Endothelial cell (in vitro differentiated cells): ENCODE results near the gene FAM107B. TPM values are rescaled to one million over a fixed set of nuclear protein-coding genes. Genes with fewer than 3 reads are reported as not detected.

ENCODE experiments used
- DNase-seq: peaks from one replicate; pipeline ENCODE4 v3.0.0; 2021; ENCODE audit warnings: low spot score
- H3K27ac Mint-ChIP-seq: one replicate; pipeline ENCODE4 v1.8.0; 2021; ENCODE audit warnings: mixed read lengths, inconsistent platforms; ENCODE audit not compliant: unreplicated experiment
- H3K27me3 Mint-ChIP-seq: one replicate; pipeline ENCODE4 v1.8.0; 2021; ENCODE audit warnings: mild to moderate bottlenecking, moderate library complexity, mixed read lengths, inconsistent platforms; ENCODE audit not compliant: unreplicated experiment
- H3K36me3 Mint-ChIP-seq: one replicate; pipeline ENCODE4 v1.8.0; 2021; ENCODE audit warnings: mild to moderate bottlenecking, low read depth, mixed read lengths, inconsistent platforms; ENCODE audit not compliant: unreplicated experiment
- H3K4me1 Mint-ChIP-seq: one replicate; pipeline ENCODE4 v1.8.0; 2021; ENCODE audit warnings: mild to moderate bottlenecking, mixed read lengths, inconsistent platforms; ENCODE audit not compliant: unreplicated experiment
- H3K4me3 Mint-ChIP-seq: one replicate; pipeline ENCODE4 v1.8.0; 2021; ENCODE audit warnings: mild to moderate bottlenecking, mixed read lengths, inconsistent platforms; ENCODE audit not compliant: unreplicated experiment
- H3K9me3 Mint-ChIP-seq: one replicate; pipeline ENCODE4 v1.8.0; 2021; ENCODE audit warnings: mixed read lengths, inconsistent platforms; ENCODE audit not compliant: unreplicated experiment
- total RNA-seq: library from RNA; stranded (reverse); fragmentation: NEBNext Ultra II Directional; extraction: Animal tissue kit (Norgen Biotek cat#: 25700); gene quantifications from one replicate; pipeline ENCODE4 v1.2.1, GENCODE V29; 2021; ENCODE audit not compliant: unreplicated experiment
- TF ChIP-seq, protein P1 (sequence below): fragments of 200-600 bp; sonication (generic); IDR thresholded peaks from one replicate; pipeline ENCODE4 v1.5.0; 2021; ENCODE audit warnings: antibody characterized with exemption; ENCODE audit not compliant: unreplicated experiment

The FAM107B gene
- total RNA-seq, 1 donor from 2014 or later: 462 TPM

DNA sequence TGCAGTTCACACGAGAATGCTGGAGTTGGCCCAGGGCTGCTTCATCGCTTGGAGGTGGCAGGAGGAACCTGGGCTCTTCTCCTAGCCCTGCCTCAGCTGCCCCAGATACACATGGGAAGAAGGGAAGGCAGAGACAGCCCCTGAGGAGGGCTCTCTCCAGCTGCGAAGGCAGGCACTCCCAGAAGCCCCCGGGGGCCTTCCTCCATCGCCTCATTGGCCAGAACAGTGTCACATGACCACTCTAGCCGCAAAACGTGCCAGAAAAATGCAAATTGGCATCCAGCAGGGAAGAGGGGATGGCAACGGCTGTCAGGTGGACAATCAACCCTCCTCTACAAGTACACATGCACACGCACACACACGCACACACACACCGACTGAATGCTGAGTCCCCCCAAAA lies 226.2 kb downstream of the FAM107B start:
- peaks cover 83% of the 10 kb centered on the region for H3K4me1 Mint-ChIP-seq
- H3K9me3 Mint-ChIP-seq: no peaks in the 10 kb centered on the region
- H3K27me3 Mint-ChIP-seq: peaks cover 8% of the 10 kb centered on the region
- no peak for DNase-seq
- H3K36me3 Mint-ChIP-seq: peaks cover 42% of the 10 kb centered on the region
- TF ChIP-seq, protein P1, sequence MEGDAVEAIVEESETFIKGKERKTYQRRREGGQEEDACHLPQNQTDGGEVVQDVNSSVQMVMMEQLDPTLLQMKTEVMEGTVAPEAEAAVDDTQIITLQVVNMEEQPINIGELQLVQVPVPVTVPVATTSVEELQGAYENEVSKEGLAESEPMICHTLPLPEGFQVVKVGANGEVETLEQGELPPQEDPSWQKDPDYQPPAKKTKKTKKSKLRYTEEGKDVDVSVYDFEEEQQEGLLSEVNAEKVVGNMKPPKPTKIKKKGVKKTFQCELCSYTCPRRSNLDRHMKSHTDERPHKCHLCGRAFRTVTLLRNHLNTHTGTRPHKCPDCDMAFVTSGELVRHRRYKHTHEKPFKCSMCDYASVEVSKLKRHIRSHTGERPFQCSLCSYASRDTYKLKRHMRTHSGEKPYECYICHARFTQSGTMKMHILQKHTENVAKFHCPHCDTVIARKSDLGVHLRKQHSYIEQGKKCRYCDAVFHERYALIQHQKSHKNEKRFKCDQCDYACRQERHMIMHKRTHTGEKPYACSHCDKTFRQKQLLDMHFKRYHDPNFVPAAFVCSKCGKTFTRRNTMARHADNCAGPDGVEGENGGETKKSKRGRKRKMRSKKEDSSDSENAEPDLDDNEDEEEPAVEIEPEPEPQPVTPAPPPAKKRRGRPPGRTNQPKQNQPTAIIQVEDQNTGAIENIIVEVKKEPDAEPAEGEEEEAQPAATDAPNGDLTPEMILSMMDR: no peak
- H3K27ac Mint-ChIP-seq: no peak overlapping the region
- no peak overlapping the region for H3K4me3 Mint-ChIP-seq

- Mint-ChIP-seq H3K4me1 (peaks cover 79% of the 10 kb centered on the region), H3K9me3 (no peaks in the 10 kb centered on the region), H3K36me3 (peaks cover 36% of the 10 kb centered on the region), H3K4me3 (peak overlapping the region; percentile 75), H3K27me3 (peaks cover 7% of the 10 kb centered on the region), H3K27ac (peak overlapping the region; percentile 91)
- peak; percentile 44 for DNase-seq
- TF ChIP-seq, protein P1: peak; percentile 53
These were observed 226.9 kb downstream of the FAM107B start for GRCh38 chr10:14547816-14548215.

DNA sequence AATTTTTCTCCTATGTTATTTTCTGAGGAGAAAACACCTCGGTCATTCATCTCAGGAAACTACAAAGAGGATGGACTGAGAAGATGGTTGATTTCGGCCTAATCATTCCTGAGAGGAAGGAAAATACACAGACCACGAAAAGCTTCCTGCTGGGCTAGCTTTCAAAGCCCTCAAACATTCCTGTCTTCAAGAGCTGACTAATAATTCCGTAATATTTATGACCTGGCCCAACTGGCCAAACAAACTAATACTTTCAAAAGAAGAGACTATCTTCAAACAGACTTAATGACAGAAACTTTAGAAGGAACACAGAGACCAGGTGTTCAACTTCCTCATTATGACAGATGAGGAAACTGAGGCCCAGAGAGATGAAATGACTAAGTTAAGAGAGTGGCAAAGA lies 228.9 kb downstream of the FAM107B start:
- peaks cover 16% of the 10 kb centered on the region for H3K27me3 Mint-ChIP-seq
- H3K27ac Mint-ChIP-seq: peak overlapping the region; percentile 53
- TF ChIP-seq, protein P1: no peak
- peaks cover 82% of the 10 kb centered on the region for H3K4me1 Mint-ChIP-seq
- no peak overlapping the region for H3K4me3 Mint-ChIP-seq
- no peaks in the 10 kb centered on the region for H3K9me3 Mint-ChIP-seq
- DNase-seq: no peak
- peaks cover 38% of the 10 kb centered on the region for H3K36me3 Mint-ChIP-seq

GRCh38 chr10:14543904-14544210 lies 230.8 kb downstream of the FAM107B start:
- Mint-ChIP-seq H3K27me3 (peaks cover 20% of the 10 kb centered on the region), H3K27ac (peak overlapping the region; percentile 54), H3K4me3 (no peak overlapping the region), H3K4me1 (peaks cover 74% of the 10 kb centered on the region), H3K9me3 (no peaks in the 10 kb centered on the region), H3K36me3 (peaks cover 42% of the 10 kb centered on the region)
- no peak for DNase-seq
- TF ChIP-seq, protein P1: no peak

DNA sequence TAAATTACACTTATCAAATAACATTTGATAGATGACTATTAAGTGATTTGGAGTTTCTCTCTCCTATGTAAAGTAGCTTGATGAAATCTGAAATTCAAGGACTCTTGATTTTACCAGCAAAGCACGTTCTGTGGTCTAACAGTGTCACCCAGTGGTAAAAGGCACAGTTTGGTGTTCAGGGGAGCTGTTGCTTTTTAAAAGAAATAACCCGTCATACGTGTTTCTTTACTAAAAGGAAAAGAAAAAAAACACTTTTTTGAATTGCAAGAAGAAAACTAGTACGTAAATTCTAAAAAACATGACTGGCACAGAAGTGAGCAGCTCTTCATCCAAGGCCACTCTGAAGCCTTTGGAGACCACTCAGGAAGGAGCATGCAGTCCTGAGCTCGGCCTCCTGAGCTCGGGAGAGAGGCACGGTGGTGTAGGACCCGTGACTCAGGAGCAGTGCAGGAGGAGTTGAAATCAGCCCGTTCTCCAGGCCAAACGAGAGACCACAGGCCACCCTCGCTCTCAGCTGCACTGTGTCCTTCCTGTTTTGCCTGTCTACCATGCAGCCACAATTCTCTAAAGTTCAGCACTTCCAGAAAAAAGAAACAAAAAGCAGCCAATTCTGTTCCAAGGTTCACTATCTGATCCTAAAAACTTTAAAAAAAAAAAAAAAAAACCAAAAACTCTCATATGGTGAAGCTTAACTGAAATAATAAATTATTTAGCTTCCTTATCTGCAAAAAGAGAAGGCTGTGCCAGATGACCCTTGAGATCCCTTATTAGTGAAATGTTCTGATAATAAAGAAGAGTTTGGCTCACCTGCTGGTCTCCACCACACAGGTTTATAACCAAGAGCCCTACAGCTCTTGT lies 231.4 kb downstream of the FAM107B start:
- H3K36me3 Mint-ChIP-seq: peaks cover 46% of the 10 kb centered on the region
- no peaks in the 10 kb centered on the region for H3K9me3 Mint-ChIP-seq
- TF ChIP-seq, protein P1: no peak
- H3K27me3 Mint-ChIP-seq: peaks cover 20% of the 10 kb centered on the region
- H3K27ac Mint-ChIP-seq: peak overlapping the region; percentile 54
- H3K4me3 Mint-ChIP-seq: no peak overlapping the region
- no peak for DNase-seq
- H3K4me1 Mint-ChIP-seq: peaks cover 68% of the 10 kb centered on the region
